ENCODE results near the gene DNASE2B.

The DNASE2B gene

DNA sequence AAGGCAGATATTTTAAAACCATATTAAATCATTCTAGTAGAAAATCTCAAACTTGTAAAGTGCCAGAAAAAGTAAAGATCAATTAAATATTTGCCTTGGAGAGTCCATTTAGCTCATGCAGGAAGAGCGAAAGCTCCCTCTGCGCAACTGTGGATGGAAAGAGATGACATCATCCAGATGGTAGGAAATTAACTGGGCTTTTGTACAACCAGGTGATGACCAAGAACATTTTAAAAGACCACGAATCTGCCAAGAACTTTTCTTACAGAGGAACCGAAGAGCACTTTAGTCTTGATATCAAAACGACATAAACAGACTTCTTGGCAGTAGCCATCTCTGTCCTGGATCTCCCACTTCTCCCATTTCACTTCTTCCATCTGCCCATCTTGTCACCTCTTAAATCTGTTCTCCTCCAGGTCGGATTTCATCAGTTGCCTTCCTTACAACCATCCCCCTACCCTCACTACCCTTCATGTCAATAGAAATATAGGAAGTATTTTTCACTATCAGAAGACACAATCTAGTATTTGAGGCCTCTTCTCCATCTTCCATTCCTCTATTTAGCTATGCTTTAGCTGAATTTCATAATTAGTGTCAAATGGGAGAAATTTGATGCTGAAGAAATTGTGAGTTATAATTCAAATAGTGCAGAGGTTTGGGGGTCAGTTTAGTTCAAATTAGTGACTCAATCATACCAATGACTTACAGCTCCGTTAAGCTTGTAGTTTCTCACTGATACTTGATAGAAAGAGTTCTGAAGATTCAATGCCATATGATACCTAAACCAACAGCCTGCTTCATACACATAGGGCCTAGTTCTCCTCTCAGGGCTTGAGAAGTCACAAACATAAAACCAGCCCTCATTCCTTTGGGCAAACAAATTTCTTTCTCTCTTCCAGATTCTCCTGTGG, 22.0 kb upstream of the DNASE2B start:
- no peak for DNase-seq

DNA sequence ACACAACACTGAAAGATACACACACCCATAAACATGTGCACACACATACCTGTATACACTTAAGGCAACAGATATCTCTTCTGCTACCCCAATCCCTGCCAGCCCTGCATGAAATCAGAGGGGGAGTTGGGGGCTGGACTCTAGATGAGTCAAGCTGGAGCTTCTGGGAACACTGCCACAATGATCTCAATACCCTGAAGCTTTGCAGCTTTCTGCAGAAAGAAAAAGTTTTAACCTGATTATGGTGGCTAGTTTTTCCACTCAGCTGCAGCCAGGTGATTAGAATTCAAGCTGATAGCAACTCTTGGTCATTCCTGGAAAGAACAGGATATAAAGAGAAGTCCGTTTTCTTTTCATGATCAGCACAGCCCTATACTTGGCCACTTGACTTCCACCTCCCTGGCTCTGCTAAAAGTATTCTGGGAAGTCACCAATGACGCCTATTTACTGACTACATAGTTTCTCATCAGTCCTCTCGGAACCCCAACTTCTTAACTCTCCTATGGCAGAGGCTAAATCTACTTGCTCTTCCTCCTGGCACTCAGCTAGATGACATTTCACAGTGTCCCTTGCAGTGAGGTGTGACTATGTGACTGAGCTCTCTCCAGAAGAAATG, 20.7 kb upstream of the DNASE2B start:
- DNase-seq = no peak

DNA sequence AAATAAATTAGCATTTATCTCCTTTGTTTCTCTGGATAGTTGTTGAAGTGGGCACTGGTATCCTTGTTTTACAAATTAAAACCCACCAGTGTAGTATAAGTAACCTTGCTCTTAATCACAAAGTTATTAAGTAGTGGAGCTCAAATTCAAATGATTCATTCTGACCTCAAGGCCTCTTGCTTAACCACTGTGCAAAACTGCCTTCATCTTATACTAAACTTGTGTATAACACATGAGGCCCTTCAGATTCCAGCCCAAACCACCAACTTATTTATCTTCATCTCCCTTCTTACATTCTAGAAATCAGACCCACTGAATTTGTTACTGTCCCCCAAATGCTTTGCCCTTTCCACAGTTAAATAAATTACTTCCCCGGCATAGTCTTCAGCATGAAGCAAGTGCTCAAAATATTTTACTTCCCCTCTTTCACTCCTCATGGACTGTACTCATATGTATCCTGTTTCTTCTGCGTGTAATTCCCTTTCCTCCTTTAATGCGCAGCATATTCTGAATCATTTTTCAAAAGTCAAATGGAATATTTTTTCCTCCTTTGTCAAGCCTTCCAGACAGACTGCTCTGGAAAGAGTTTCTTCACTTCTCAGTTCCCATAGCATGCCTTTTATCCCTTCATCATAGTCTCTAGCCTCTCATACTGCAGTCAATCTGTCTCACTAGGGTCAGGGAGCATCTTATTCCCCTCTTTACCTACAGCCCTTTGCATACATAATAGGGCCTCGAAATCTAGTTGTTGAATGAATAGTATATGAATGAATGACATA, 19.0 kb upstream of the DNASE2B start:
- DNase-seq = peak; percentile 44 to 47

DNA sequence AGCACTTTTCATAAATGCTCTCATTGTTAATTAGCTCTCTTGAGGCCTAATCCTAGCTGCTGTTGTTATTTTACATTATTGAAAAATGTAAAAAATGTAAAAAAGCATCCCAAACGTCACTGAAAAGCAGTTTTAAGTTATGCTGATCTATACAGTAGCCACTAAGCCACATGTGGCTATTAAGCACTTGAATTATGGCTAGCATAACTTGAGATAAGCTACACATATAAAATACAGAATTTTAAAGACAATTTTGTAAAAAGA, 18.4 kb upstream of the DNASE2B start:
- no peak for DNase-seq

DNA sequence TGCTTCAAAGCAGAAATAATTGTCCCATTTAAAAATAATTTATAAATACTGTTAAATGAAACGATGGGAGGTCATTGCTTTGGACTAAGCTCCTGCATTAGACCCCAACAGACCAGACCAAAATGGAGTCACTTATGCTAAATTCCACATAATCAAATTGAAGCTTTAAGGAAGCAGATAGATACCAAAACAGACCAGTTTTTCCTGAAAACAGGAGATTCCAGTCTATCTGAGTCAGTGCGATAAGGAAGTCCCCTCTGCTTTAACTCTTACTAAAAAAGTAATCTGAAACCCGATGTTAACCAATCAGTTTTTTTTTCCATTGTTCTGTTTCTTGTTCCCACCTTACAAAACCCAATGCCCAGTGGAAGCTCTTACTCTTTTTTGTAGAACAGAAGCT, 16.2 kb upstream of the DNASE2B start:
- no peak for DNase-seq

DNA sequence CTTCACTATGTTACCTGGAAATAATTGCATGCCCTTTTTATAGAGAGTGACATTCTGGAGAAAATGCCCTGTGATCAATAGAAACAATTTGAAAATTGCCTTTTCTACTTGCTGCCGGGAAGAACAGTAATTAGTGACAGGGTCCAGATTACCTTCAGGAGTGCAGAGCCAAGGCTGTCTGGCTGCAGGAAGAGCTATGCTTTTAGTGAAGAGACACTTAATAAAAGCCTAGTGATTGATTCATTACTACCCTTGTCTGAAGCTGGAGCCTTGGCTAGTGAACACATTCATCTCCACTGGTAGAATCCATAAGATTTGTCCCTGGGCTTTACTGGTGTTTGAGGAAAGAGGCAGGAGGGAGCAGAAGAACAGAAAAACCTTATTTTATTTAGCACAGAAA, 12.9 kb upstream of the DNASE2B start:
- no peak for DNase-seq

DNA sequence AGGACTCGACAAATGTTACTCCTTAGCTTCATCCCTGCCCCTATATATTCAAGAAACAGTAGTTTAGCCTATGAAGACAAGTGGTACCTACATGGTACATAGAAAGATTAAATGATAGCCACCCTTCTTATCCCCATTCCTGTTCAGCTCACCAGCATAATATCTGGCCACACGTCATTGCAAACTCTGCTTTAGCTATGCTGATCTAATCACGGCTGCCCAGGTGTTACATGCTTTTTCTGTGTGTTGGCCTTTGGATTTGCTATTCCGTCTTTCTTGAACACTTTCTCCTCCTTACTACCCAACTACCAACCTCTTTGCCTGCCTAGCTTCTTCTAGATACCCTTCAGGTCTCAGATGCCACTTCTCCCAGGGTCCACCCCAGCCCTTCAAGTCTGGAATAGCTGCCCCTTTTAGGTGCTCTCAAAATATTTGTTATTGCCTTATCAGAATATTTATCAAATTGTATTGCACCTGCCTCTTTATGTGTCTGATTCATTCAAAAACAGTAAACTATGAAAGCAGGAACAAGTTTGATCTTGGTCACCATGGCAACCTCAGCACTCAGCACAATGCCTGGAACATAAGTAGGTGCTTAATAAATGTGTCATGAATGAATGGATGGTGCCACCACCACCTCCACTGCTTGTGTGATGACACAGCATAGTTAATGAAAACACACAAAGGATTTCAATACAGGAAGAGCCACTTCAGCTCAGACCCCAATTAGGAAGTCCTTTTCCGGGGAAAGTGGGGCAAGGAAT, 11.4 kb upstream of the DNASE2B start:
- no peak for DNase-seq

DNA sequence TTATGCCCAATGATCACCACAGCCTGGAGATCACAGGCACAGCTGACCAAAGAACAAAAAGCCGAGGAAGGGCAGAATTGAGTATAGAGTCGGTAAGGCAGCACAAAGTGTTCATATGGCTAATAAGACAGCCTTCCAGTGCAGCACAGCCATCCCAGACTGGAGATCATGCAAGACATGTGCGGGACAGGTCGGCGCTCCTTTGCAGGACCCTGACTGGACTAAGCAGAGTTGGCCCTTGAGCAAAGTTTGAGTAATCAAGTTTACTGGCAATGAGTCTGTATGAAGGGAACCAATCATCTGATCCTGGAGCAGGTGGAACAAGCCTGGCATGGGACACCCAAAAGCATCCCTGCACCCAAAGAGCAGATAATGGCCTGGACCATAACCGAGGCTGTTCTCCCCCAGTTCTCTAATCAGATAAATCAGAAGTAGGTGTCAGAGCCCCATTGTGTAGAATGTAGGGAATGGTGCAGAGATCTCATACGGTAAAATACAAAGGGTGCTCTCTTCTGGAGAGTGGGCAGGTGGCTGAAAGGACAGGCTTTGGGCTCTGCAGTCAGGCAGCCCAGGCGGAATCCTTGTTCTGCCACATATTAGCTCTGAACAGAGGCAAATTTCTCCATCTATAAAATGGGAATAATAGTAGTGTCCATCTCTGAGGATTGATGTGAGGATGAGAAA, 10.7 kb upstream of the DNASE2B start:
- peak; percentile 71 to 75 for DNase-seq

DNA sequence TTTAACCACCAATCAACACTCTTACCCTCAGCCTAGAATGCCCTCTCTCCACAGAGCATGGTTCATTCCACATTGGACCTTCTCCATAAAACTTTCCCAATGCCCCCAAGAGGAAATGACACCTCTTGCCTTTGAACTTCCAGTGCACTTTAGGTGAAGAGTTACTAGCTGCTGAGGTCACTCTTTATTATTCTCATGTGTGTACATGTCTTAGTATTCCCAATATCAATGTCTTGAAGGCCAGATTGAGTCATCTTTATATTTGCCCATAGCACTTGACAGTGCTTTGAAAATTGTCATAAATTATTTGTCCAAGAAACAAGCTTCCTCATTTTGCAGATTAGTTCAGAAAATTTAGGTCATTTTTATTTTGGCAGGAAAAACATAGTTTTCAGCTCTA, 8.1 kb upstream of the DNASE2B start:
- peak in 1 of 2 experiments; percentile 13 for DNase-seq

DNA sequence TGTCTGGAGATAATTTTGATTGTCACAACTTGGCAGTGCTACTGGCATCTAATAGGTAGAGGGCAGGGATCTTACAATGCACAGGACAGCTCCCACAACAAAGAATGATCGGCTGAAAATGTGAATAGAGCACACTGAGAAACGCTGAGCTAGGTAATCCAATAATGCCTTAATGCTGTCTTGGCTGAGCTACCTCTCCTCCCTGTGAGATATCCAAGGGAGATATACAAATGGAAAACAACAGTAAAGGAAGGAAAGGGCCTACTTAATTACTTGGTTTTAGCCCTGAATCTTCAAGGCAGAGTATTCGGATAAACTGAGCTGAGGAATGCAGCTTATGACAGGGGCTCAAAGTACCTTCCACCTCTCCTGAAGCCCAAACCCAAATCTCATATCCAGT, 2.9 kb downstream of the DNASE2B start:
- no peak for DNase-seq

DNA sequence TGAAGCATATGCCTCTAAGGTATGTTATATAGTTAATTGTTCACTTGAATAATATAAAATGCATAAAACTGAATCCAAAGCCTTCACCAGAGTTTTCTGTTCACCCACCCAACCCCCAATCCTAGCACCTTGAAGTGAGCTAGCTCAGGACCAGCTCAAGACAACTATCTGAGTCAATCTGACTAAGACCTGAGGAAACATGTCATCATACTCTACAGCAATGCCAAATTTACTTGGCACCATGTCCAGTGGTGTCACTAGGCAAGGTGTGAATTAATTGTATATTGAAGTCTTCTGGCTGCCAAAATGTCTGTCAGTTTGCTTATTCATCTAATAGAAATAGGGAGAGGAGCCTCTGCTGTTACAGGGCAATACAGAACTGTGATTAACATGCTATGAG, 3.8 kb downstream of the DNASE2B start:
- no peak for DNase-seq

DNA sequence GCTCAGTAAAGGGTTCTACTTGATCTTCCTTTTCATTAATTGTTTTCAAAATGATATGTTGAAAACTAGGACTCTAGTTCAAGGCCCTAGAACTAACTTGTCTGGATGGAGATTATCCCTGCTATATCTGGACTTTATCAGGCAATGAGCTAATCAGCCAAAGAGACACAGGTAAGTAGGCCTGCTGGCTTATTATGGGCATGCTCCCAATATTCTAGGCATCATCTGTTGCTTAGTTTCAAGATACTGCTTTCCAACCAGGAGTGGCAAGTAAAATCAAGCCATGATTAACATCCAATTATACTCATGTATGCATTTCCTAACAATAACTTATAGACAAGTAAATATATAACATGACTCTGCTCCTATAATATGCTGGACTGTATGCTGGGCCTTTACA, 4.2 kb downstream of the DNASE2B start:
- no peak for DNase-seq

DNA sequence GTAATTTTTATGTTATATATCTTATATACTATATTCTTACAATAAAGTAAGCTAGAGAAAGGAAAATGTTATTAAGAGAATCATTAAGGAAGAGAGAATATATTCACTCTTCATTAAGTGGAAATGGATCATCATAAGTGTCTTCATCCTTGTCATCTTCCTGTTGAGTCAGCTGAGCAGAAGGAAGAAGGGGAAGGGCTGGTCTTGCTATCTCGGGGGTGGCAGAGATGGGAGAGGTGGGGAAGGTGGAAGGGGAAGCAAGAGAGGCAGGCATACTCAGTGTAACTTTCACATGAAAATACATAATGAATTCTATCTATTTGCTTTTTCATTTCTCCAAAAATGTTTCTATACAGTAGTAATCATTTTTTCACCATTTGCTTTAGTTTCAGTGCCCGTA, 5.1 kb downstream of the DNASE2B start:
- DNase-seq = peak in 1 of 2 experiments; percentile 16

DNA sequence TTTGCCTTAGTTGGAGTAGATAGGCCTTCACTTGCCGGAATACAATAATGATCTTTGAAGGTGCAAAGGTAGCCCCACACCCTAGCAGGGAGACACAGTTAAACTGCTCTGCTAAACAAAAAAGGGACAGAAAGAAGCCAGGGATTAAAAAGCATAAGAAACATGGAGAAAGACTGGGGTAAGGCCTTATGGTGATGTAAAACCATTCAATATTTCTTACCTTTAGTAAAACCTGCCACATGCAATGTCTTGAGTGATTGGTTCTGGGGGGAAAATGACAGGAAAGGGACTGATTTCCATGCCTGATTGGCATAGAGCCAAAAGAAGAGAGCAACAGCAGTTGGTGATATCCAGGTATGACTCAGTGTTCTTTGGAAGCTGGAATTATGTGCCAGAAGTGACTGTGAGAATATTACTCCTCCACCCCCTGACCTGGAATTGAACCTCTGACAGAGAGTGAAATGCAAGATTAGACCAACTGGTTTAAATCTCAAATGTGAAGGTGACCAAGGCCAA, 8.1 kb downstream of the DNASE2B start:
- DNase-seq = no peak

DNA sequence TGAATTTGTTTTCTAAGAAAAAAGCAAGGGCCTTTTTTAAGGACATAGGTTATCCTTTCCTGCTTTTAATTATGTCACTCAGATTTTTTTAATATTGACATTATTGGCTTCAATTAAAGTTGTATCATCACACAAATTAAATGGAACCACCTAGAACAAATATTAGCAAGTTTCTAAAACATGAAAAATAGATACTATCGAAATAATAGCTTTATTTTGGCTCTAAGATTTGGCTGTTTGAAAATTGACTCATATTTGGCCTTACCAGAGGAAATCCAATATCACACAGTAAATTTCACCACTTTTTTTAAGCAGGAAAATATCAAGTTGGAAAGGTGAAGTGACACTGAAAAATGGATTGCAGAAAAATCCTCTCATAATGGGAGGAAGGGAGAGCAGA, 9.2 kb downstream of the DNASE2B start:
- DNase-seq = no peak

DNA sequence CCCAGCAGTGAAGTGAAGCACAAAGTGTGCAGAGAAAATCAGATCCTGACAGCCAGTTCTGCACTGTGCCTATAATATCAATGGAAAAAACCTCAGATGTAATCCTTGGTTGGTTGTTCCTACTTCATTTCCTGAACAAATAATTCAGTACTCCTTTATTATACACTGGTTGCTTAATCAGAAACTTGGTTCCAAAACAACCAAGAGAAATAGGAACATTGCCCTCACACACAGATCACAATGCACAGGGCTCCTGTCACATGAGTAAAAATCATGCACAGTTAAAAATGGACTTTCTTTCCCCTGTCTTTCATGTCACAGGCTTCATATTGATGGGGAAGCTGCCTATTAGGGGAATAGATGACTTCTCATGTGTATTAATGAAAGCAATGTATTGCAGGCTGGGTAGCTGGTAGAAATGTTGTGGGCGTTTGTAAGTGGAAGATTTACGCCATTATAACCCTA, 9.7 kb downstream of the DNASE2B start:
- no peak for DNase-seq

DNA sequence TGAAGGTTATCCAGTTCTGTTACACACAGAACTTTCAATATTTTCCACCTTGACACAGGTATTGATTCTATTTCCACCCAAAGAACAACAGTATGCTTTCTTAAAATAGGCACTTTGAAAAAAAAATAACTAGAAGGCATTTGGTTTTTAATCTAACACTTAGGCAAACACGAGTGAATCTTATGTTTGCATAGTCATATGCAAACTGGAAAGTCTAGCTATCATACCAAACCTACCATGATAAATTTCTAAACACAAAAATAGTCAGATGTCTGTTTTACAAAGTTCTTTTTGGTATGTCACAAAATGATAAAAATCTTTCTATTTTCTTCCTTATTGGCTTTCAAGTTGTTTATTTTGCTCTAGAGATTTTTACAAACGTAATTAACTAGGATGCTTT, 11.6 kb downstream of the DNASE2B start:
- no peak for DNase-seq

DNA sequence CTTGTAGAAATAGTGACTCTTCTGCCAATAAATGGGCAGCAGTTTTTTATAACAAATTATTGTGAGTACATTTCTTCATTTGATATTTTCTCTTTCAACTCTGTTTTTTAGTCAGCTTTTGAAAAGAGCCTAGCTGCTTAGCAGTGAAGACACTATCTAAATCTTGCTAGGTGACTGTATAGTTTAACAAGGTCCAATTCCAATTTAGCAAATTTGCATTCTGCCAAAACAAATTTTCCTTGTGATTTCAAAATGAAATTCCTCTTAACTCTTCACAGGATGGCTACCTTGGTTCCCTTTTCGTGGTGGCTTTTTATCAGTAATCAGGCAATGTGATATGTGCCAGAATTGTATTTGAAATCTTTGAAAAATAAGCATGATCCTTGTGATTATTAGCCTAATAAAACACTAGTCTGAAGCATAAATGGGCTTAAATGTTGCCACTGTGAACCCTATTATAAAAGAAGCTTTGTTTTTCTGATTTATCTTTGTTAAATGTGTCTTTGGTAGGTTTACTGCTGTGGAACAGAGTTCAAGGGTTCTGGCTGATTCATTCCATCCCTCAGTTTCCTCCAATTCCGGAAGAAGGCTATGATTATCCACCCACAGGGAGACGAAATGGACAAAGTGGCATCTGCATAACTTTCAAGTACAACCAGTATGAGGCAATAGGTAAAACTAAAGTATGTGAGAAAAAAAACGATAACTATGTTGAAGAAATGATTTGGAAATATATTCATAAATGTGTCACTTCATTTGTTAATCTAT, 12.2 kb downstream of the DNASE2B start:
- DNase-seq = no peak

DNA sequence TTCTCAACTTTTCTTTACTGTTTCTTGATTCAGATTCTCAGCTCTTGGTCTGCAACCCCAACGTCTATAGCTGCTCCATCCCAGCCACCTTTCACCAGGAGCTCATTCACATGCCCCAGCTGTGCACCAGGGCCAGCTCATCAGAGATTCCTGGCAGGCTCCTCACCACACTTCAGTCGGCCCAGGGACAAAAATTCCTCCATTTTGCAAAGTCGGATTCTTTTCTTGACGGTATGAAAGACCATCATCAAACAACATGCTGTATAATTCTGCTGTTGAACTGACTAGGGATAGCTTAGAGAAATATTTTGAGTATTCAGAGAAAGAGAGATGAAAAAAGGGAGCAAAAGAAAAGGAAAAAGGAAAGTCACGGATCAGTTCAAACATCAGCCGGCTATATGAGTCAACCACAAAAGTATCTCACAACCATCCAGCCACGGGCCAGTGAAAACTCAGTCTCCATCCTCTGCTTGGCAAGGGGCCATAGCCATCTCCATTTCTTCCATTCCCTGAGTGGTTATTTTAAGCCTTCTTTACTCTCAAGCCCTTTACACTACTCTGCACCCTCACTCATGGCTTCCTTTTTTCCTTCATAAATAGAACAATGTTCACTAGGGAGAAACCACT, 14.1 kb downstream of the DNASE2B start:
- DNase-seq = no peak

DNA sequence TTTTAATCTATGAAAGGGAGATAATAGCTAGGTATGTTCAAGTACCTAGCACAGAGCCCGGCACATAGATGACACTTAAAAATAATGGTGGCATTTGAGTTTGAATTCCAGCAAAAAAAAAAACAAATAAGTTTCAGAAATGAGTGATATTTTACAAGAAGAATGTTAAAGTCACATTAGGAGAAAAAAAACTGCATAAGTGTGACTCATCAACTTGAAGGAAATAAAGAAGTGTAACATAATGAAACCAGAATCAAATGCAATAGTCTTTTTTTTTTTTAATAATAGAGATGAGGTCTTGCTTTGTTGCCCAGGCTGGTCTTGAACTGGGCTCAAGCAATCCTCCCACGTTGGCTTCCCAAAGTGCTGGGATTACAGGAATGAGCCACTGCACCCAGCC, 17.1 kb downstream of the DNASE2B start:
- no peak for DNase-seq

DNA sequence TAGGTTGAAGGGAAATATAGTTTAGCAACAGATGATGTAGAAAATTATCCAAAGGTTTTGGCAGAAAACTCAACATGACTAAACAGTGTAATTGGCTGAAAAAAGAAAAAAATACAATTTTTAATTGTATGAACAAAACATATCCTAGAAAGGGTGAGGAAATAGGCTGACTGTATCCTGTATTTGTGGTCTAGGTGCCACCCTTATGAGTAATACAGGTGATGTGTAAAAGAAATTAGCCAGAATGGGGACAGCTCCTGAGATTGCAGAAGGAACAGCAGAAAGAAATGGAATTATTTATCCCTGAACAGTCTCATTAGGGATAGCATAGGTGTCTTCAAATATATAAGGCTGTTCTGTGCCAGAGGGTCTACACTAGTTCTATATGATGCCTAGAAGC, 24.6 kb downstream of the DNASE2B start:
- DNase-seq = no peak

All from Kasumi-1 (cell line).